ENCODE measurements around the gene ATG7. TPM values are rescaled to one million over a fixed set of nuclear protein-coding genes. Genes with fewer than 3 reads are reported as not detected.
"Not testable (repeated sequence)": the region's sequence is repeated elsewhere in the genome, so short reads cannot be mapped to it uniquely, and the experiment has no call there.

The ATG7 gene
- total and polyA plus RNA-seq, 12 donors = 9.1 to 118 (median 40.0) TPM

GRCh38 chr3:11522398-11522715 lies 250.2 kb downstream of the ATG7 start:
- TF ChIP-seq POLR2A (IDR thresholded peaks at IDR 0.05) (no peak), CTCF (IDR thresholded peaks at IDR 0.05) (no peak)
- Histone ChIP-seq H3K4me3 (no peak overlapping the region), H3K27me3 (no peaks in the 10 kb centered on the region), H3K4me1 (replicated peaks in 1 of 2) (peaks cover 0 to 10% of the 10 kb centered on the region in 2 donors), H3K27ac (peak overlapping the region in 1 of 5 donors; percentile 50), H3K9me3 (replicated peaks in 1 of 3) (no peaks in the 10 kb centered on the region), H3K36me3 (replicated peaks in 1 of 2) (no peaks in the 10 kb centered on the region)
- intact Hi-C loops (cut with DNase I) = no loop called here
- WGBS, 4 donors = 49 to 71% (median 56%) methylated on average over 4 to 5 of the region's 5 CpGs
- DNase-seq = peak; percentile 22 to 67 (median 53)

- Histone ChIP-seq H3K4me3 (no peak overlapping the region), H3K36me3 (replicated peaks in 1 of 2) (no peaks in the 10 kb centered on the region), H3K27ac (peak overlapping the region in 1 of 5 donors; percentile 35), H3K27me3 (no peaks in the 10 kb centered on the region), H3K9me3 (replicated peaks in 1 of 3) (no peaks in the 10 kb centered on the region), H3K4me1 (replicated peaks in 1 of 2) (peaks cover 0 to 10% of the 10 kb centered on the region in 2 donors)
- DNase-seq = no peak
- intact Hi-C loops (cut with DNase I) = no loop called here
- 80 to 88% (median 83%) methylated on average over 8 of the region's 8 CpGs for WGBS, 4 donors
- TF ChIP-seq CTCF (IDR thresholded peaks at IDR 0.05) = no peak
- TF ChIP-seq POLR2A (IDR thresholded peaks at IDR 0.05) = no peak
Measured at GRCh38 chr3:11522953-11523571, 250.9 kb downstream of the ATG7 start.

GRCh38 chr3:11523572-11524101 lies 251.4 kb downstream of the ATG7 start:
- TF ChIP-seq POLR2A (IDR thresholded peaks at IDR 0.05) (no peak), CTCF (IDR thresholded peaks at IDR 0.05) (no peak)
- H3K27me3 ChIP-seq = no peaks in the 10 kb centered on the region

GRCh38 chr3:11526121-11526520 lies 253.9 kb downstream of the ATG7 start:
- 93 to 100% (median 96%) methylated on average over 5 of the region's 5 CpGs for WGBS, 4 donors
- H3K4me3 ChIP-seq; H3K27me3 ChIP-seq; H3K36me3 ChIP-seq (replicated peaks in 1 of 2); H3K9me3 ChIP-seq (replicated peaks in 1 of 3); H3K27ac ChIP-seq; intact Hi-C loops (cut with DNase I): not testable (repeated sequence)
- DNase-seq = peak in 1 of 7 donors; percentile 31
- H3K4me1 ChIP-seq (replicated peaks in 1 of 2) = peaks cover 0 to 10% of the 10 kb centered on the region in 2 donors

More at GRCh38 chr3:11523572-11524101, 251.4 kb downstream of the ATG7 start:
- intact Hi-C loops (cut with DNase I) = no loop called here
- Histone ChIP-seq H3K4me1 (replicated peaks in 1 of 2) (peaks cover 0 to 10% of the 10 kb centered on the region in 2 donors), H3K4me3 (no peak overlapping the region), H3K9me3 (replicated peaks in 1 of 3) (no peaks in the 10 kb centered on the region), H3K36me3 (replicated peaks in 1 of 2) (no peaks in the 10 kb centered on the region), H3K27ac (peak overlapping the region in 1 of 5 donors; percentile 35)
- peak in 1 of 7 donors; percentile 48 for DNase-seq
- 71 to 83% (median 74%) methylated on average over 7 of the region's 7 CpGs for WGBS, 4 donors

- TF ChIP-seq POLR2A (IDR thresholded peaks at IDR 0.05) (no peak), CTCF (IDR thresholded peaks at IDR 0.05) (no peak)
- no peak for DNase-seq
- Histone ChIP-seq H3K4me1 (replicated peaks in 1 of 2) (no peaks in the 10 kb centered on the region), H3K27me3 (no peaks in the 10 kb centered on the region), H3K4me3 (no peak overlapping the region), H3K27ac (no peak overlapping the region), H3K9me3 (replicated peaks in 1 of 3) (no peaks in the 10 kb centered on the region), H3K36me3 (replicated peaks in 1 of 2) (no peaks in the 10 kb centered on the region)
- WGBS, 4 donors = 56 to 58% (median 57%) methylated on average over 4 of the region's 4 CpGs
- intact Hi-C loops (cut with DNase I) = no loop called here
Measured at GRCh38 chr3:11529281-11529680, 257.1 kb downstream of the ATG7 start.
